Vagina (tissue), 2 donors: ENCODE data around the gene PADI1.

Experiments used
- CTCF ChIP-seq, 3 experiments: fragments of 450-650 bp in 2 of 3; fragments of 200-600 bp in 1 of 3; sonication (generic) in 1 of 3; IDR thresholded peaks; one replicate each; pipeline ENCODE4 v1.5.1; 2017 to 2019; ENCODE audit warnings: antibody characterized with exemption in 3 of 3, mild to moderate bottlenecking in 2 of 3, moderate library complexity in 2 of 3
- POLR2A ChIP-seq, 2 donors: fragments of 450-650 bp; IDR thresholded peaks; one replicate each; pipeline ENCODE4 v1.6.1; 2017; ENCODE audit warnings: antibody characterized with exemption in 2 of 2, mild to moderate bottlenecking in 2 of 2, moderate library complexity in 2 of 2
- POLR2AphosphoS5 ChIP-seq, 2 donors: sonication (generic); formaldehyde crosslinking; IDR thresholded peaks; one replicate each; pipeline ENCODE4 v1.9.0; 2017; ENCODE audit warnings: antibody characterized with exemption in 2 of 2, mild to moderate bottlenecking in 2 of 2, low read depth in 1 of 2; ENCODE audit not compliant: insufficient read depth in 1 of 2

- TF ChIP-seq CTCF (IDR thresholded peaks at IDR 0.05) (no peak), POLR2AphosphoS5 (IDR thresholded peaks at IDR 0.05; ENCODE audit: insufficient read depth in 1 of 2, low read depth in 1 of 2) (no peak), POLR2A (IDR thresholded peaks at IDR 0.05) (no peak)
These were observed 61.0 kb downstream of the PADI1 start for GRCh38 chr1:17265950-17266349.
